GM12878 (cell line): ENCODE results near the gene PELI2. TPM values are rescaled to one million over a fixed set of nuclear protein-coding genes. Genes with fewer than 3 reads are reported as not detected.

ENCODE experiments used
- ATAC-seq: fragments of 200-7000 bp; cut with Tn5 transposase; 3 replicates; pipeline ENCODE4 v1.9.1; 2020; ENCODE audit warnings: mild to moderate bottlenecking, moderate library complexity
- BruUV-seq: library from RNA; stranded (reverse); fragments of 400-500 nt; replicated peaks from 2 replicates; lab custom pipeline; 2021; lab: Mats Ljungman, UMichigan
- CTCF ChIA-PET: fragments of 300-600 bp; sonication (Branson Sonifier 250); formaldehyde crosslinking; extraction: SDS; loops from one replicate; lab custom pipeline; 2021; ENCODE audit warnings: inconsistent platforms; lab: Yijun Ruan, JAX
- POLR2A ChIA-PET: fragments of 350-600 bp; formaldehyde crosslinking; extraction: SDS; loops from one replicate; lab custom pipeline; 2021; ENCODE audit warnings: inconsistent platforms; lab: Charles Lee
- RAD21 ChIA-PET: fragments of 300-600 bp; sonication (Branson Sonifier 250); formaldehyde crosslinking; loops from one replicate; lab custom pipeline; 2023; ENCODE audit warnings: antibody characterized with exemption; ENCODE audit not compliant: unreplicated experiment; lab: Charles Lee
- SMC1A ChIA-PET: fragments of 300-600 bp; sonication (Branson Sonifier 250); formaldehyde crosslinking; loops from one replicate; lab custom pipeline; 2023; ENCODE audit not compliant: unreplicated experiment, uncharacterized antibody; lab: Charles Lee
- DNase-seq: peaks from one replicate; pipeline ENCODE4 v3.0.0-alpha.2; 2011; ENCODE audit warnings: low read depth, low spot score
- FAIRE-seq: peaks from 3 replicates; lab custom pipeline; 2011; peaks lifted over from hg19 to GRCh38; lab: Jason Lieb, UNC
- H2AFZ ChIP-seq: 2 replicates; pipeline ENCODE4 v1.6.0; 2011; ENCODE audit warnings: low read depth, low read length, control low read depth; ENCODE audit not compliant: control insufficient read depth
- H3K27ac ChIP-seq: 2 replicates; pipeline ENCODE4 v1.5.1; 2011; ENCODE audit warnings: control low read depth; ENCODE audit not compliant: control insufficient read depth, insufficient read depth
- H3K27me3 ChIP-seq, 2 experiments: replicated peaks in 1 of 2; 2 replicates each; pipeline versions ENCODE4 v1.6.0 to v1.6.1; 2011; ENCODE audit warnings: low read length in 1 of 2; ENCODE audit not compliant: control insufficient read depth in 2 of 2, insufficient read depth in 2 of 2
- H3K36me3 ChIP-seq, 2 experiments: 2 replicates each; pipeline ENCODE4 v1.5.1; 2011; ENCODE audit warnings: low read length in 1 of 2; ENCODE audit not compliant: control insufficient read depth in 2 of 2, insufficient read depth in 2 of 2
- H3K4me1 ChIP-seq: 2 replicates; pipeline ENCODE4 v1.6.1; 2011; ENCODE audit warnings: mild to moderate bottlenecking, low read length, moderate library complexity, mixed read lengths; ENCODE audit not compliant: control insufficient read depth, insufficient read depth
- H3K4me2 ChIP-seq: 2 replicates; pipeline ENCODE4 v1.6.0; 2011; ENCODE audit warnings: control low read depth; ENCODE audit not compliant: control insufficient read depth, insufficient read depth
- H3K4me3 ChIP-seq: fragments of 200-600 bp; sonication (generic); 2 replicates; pipeline ENCODE4 v1.5.1; 2016
- H3K79me2 ChIP-seq: 2 replicates; pipeline ENCODE4 v1.6.0; 2011; ENCODE audit warnings: low read length; ENCODE audit not compliant: control insufficient read depth, insufficient read depth
- H3K9ac ChIP-seq: 2 replicates; pipeline ENCODE4 v1.8.0; 2011; ENCODE audit warnings: low read length, control low read depth, mixed read lengths; ENCODE audit not compliant: control insufficient read depth, insufficient read depth
- H3K9me3 ChIP-seq: replicated peaks from 3 replicates; pipeline ENCODE4 v1.5.1; 2011; ENCODE audit warnings: mild to moderate bottlenecking, low read length; ENCODE audit not compliant: control insufficient read depth, insufficient read depth
- H4K20me1 ChIP-seq: 2 replicates; pipeline ENCODE4 v1.6.0; 2011; ENCODE audit not compliant: control insufficient read depth, insufficient read depth
- CBFB ChIP-seq: IDR thresholded peaks from 2 replicates; pipeline ENCODE4 v1.6.1; 2016; ENCODE audit warnings: antibody characterized with exemption, low read depth
- EED ChIP-seq: sonication (generic); IDR thresholded peaks from 2 replicates; pipeline ENCODE4 v1.6.1; 2016; ENCODE audit warnings: antibody characterized with exemption, low read depth
- NRF1 ChIP-seq: conservative IDR thresholded peaks from 2 replicates; pipeline ENCODE4 v1.6.1; 2011; ENCODE audit warnings: mild to moderate bottlenecking, low read depth, low read length, improper control_type of control experiment
- PML ChIP-seq: IDR thresholded peaks from 2 replicates; pipeline ENCODE4 v1.6.1; 2012; ENCODE audit warnings: low read length, inconsistent platforms
- RFX5 ChIP-seq: IDR thresholded peaks from 2 replicates; pipeline ENCODE4 v1.6.1; 2011; ENCODE audit warnings: low read depth, low read length, improper control_type of control experiment
- SKIL ChIP-seq: fragments of 450-650 bp; IDR thresholded peaks from 2 replicates; pipeline ENCODE4 v1.6.1; 2017; ENCODE audit warnings: mild to moderate bottlenecking, low read depth, inconsistent platforms; ENCODE audit not compliant: poor library complexity, severe bottlenecking
- ZNF24 ChIP-seq: fragments of 450-650 bp; IDR thresholded peaks from 2 replicates; pipeline ENCODE4 v1.6.1; 2017; ENCODE audit warnings: antibody characterized with exemption, mild to moderate bottlenecking
- ZNF622 ChIP-seq: fragments of 450-650 bp; IDR thresholded peaks from 2 replicates; pipeline ENCODE4 v1.6.1; 2017; ENCODE audit warnings: mild to moderate bottlenecking, inconsistent platforms
- WGBS: methylation state at CpG from one replicate; pipeline ENCODE4 v1.1.6; 2016; ENCODE audit warnings: low lambda C conversion rate; ENCODE audit not compliant: insufficient replicate concordance, insufficient coverage; ENCODE audit errors: missing lambda C conversion rate; 5-methylcytosine and 5-hydroxymethylcytosine counted together
- in situ Hi-C: fragments of 300-500 bp; cut with MboI; formaldehyde crosslinking; loops from 9 replicates; pipeline ENCODE4 v1.14.3; 2018; ENCODE audit warnings: mixed read lengths
- intact Hi-C: fragments of 100-400 bp; cut with micrococcal nuclease; formaldehyde crosslinking; loops from one replicate; pipeline ENCODE4 v1.14.2; 2022; ENCODE audit not compliant: unreplicated experiment
- polyA plus RNA-seq, 11 experiments: library from polyadenylated mRNA; depleted of rRNA in 4 of 11; unstranded in 6 of 11; stranded (reverse) in 5 of 11; fragments of >200 nt; fragmentation: Nextera tagmentation in 4 of 11; fragmentation: Illumina TruSeq in 1 of 11; extraction: Ambion mirVana in 4 of 11; extraction: Trizol in 1 of 11; gene quantifications; 1 replicate in 1 of 11; 2 replicates in 10 of 11; pipeline versions ENCODE4 v1.2.1 to v1.2.3, GENCODE V29; 2011 to 2016; ENCODE audit warnings: inconsistent platforms in 2 of 11, missing spikeins in 2 of 11, low read depth in 1 of 11
- total RNA-seq, 4 experiments: library from RNA; depleted of rRNA in 3 of 4; stranded (reverse); fragments of >200 nt in 3 of 4; fragmentation: Illumina TruSeq in 1 of 4; extraction: Trizol in 1 of 4; gene quantifications; 2 replicates each; pipeline versions ENCODE4 v1.2.1 to v1.2.3, GENCODE V29; 2013 to 2021
- TF ChIP-seq, protein P1 (sequence below): fragments of 450-650 bp; IDR thresholded peaks from 2 replicates; pipeline ENCODE4 v1.6.1; 2017; ENCODE audit warnings: antibody characterized with exemption, mild to moderate bottlenecking, moderate library complexity
- TF ChIP-seq, protein P2 (sequence below): fragments of 450-650 bp; conservative IDR thresholded peaks from 2 replicates; pipeline ENCODE4 v1.6.1; 2017; ENCODE audit warnings: mild to moderate bottlenecking, moderate library complexity

The PELI2 gene
- total and polyA plus RNA-seq, 10 of the 15 experiments (the other 5 are each of a cell fraction or from before 2014, with no cell fraction given), result under 0.01 to 0.10 (median 0.01) TPM; not detected in 3

- DNase-seq, result no peak
- 72% methylated on average over 4 of the region's 4 CpGs for WGBS
- no peaks in the 10 kb centered on the region for H3K79me2 ChIP-seq
- no peak overlapping the region for H2AFZ ChIP-seq
- CTCF ChIA-PET, result no interaction called here
- H3K27ac ChIP-seq, result no peak overlapping the region
- H3K36me3 ChIP-seq, result no peaks in the 10 kb centered on the region
- SMC1A ChIA-PET, result no interaction called here
- no peak overlapping the region for H3K4me3 ChIP-seq
- no peak for ATAC-seq
- no peaks in the 10 kb centered on the region for H3K4me1 ChIP-seq
- no peak overlapping the region for H3K9ac ChIP-seq
- FAIRE-seq, result no peak
- RAD21 ChIA-PET, result no interaction called here
- no TSS peak for BruUV-seq
- no peaks in the 10 kb centered on the region for H4K20me1 ChIP-seq
- in situ Hi-C loops, result no loop called here
- no peak for TF ChIP-seq ZNF622
- TF ChIP-seq, protein P1, sequence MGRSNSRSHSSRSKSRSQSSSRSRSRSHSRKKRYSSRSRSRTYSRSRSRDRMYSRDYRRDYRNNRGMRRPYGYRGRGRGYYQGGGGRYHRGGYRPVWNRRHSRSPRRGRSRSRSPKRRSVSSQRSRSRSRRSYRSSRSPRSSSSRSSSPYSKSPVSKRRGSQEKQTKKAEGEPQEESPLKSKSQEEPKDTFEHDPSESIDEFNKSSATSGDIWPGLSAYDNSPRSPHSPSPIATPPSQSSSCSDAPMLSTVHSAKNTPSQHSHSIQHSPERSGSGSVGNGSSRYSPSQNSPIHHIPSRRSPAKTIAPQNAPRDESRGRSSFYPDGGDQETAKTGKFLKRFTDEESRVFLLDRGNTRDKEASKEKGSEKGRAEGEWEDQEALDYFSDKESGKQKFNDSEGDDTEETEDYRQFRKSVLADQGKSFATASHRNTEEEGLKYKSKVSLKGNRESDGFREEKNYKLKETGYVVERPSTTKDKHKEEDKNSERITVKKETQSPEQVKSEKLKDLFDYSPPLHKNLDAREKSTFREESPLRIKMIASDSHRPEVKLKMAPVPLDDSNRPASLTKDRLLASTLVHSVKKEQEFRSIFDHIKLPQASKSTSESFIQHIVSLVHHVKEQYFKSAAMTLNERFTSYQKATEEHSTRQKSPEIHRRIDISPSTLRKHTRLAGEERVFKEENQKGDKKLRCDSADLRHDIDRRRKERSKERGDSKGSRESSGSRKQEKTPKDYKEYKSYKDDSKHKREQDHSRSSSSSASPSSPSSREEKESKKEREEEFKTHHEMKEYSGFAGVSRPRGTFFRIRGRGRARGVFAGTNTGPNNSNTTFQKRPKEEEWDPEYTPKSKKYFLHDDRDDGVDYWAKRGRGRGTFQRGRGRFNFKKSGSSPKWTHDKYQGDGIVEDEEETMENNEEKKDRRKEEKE, result no peak
- POLR2A ChIA-PET, result no interaction called here
- intact Hi-C loops, result no loop called here
- no peaks in the 10 kb centered on the region; a peak in 1 of 4 replicates for H3K27me3 ChIP-seq
- no peak overlapping the region for H3K4me2 ChIP-seq
- H3K9me3 ChIP-seq, result no peaks in the 10 kb centered on the region
Observed at GRCh38 chr14:56180754-56181542, 62.7 kb downstream of the PELI2 start.

DNA sequence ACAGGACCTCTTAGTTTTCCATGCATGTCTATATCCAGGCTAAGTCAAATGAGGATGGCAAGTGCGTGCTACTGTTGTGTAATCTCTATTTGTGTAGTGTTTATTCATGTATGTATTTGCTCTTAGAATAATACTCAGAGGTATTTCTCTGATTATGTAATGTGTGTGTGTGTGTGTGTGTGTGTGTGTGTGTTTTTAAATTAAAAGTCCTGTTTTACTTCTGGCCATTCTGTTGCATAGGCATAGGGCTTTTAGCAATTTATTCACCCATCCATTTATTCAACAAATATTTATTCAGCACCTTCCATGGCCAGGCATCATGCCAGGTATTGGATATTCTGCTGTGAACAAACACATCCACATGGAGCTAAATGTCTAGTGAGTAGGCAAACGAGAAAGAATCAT lies 63.5 kb downstream of the PELI2 start:
- FAIRE-seq (no peak), ATAC-seq (no peak), DNase-seq (no peak)
- no peak overlapping the region for H3K4me3 ChIP-seq
- H3K9me3 ChIP-seq, result no peaks in the 10 kb centered on the region
- no peaks in the 10 kb centered on the region for H3K36me3 ChIP-seq
- H2AFZ ChIP-seq, result no peak overlapping the region
- ChIA-PET CTCF (no interaction called here), SMC1A (no interaction called here), POLR2A (no interaction called here), RAD21 (no interaction called here)
- H3K9ac ChIP-seq, result no peak overlapping the region
- H3K27me3 ChIP-seq, result no peaks in the 10 kb centered on the region; a peak in 1 of 4 replicates
- no peak overlapping the region for H3K27ac ChIP-seq
- intact Hi-C loops (no loop called here), in situ Hi-C loops (no loop called here)
- no peaks in the 10 kb centered on the region for H3K79me2 ChIP-seq
- H4K20me1 ChIP-seq, result no peaks in the 10 kb centered on the region
- H3K4me1 ChIP-seq, result no peaks in the 10 kb centered on the region
- 0% methylated on average over 2 of the region's 2 CpGs for WGBS
- no peak overlapping the region for H3K4me2 ChIP-seq
- BruUV-seq, result no TSS peak
- TF ChIP-seq, protein P2, sequence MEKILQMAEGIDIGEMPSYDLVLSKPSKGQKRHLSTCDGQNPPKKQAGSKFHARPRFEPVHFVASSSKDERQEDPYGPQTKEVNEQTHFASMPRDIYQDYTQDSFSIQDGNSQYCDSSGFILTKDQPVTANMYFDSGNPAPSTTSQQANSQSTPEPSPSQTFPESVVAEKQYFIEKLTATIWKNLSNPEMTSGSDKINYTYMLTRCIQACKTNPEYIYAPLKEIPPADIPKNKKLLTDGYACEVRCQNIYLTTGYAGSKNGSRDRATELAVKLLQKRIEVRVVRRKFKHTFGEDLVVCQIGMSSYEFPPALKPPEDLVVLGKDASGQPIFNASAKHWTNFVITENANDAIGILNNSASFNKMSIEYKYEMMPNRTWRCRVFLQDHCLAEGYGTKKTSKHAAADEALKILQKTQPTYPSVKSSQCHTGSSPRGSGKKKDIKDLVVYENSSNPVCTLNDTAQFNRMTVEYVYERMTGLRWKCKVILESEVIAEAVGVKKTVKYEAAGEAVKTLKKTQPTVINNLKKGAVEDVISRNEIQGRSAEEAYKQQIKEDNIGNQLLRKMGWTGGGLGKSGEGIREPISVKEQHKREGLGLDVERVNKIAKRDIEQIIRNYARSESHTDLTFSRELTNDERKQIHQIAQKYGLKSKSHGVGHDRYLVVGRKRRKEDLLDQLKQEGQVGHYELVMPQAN, result no peak
- TF ChIP-seq SKIL (no peak), PML (no peak), ZNF24 (no peak), RFX5 (no peak), NRF1 (no peak), EED (no peak), CBFB (no peak)
